Stimulated activated CD8-positive, alpha-beta memory T cell treated with anti-CD3 and anti-CD28 coated beads, Interleukin-7, amount 100 ng/mL, for 4 hours (primary cell): ENCODE data around the gene SYDE2.
"Not testable (repeated sequence)": the region's sequence is repeated elsewhere in the genome, so short reads cannot be mapped to it uniquely, and the experiment has no call there.

ENCODE experiments used
- DNase-seq, 2 donors: peaks; one replicate each; pipeline ENCODE4 v3.0.0-alpha.2; 2020; ENCODE audit warnings: low read depth in 2 of 2

The SYDE2 gene

GRCh38 chr1:85174503-85174902 lies 26.3 kb downstream of the SYDE2 start:
- DNase-seq = no peak

- DNase-seq = no peak
Measured at GRCh38 chr1:85172684-85173337, 28.0 kb downstream of the SYDE2 start.

- no peak for DNase-seq
Measured at GRCh38 chr1:85171721-85172120, 29.1 kb downstream of the SYDE2 start.

- DNase-seq = no peak
Measured at GRCh38 chr1:85168884-85169283, 31.9 kb downstream of the SYDE2 start.

- no peak for DNase-seq
Measured at GRCh38 chr1:85166351-85166750, 34.5 kb downstream of the SYDE2 start.

- no peak for DNase-seq
Measured at GRCh38 chr1:85158910-85159309, 41.9 kb downstream of the SYDE2 start.

- no peak for DNase-seq
Measured at GRCh38 chr1:85157436-85157835, 43.4 kb downstream of the SYDE2 start.

GRCh38 chr1:85153149-85153891 lies 47.5 kb downstream of the SYDE2 start:
- no peak for DNase-seq

- no peak for DNase-seq
Measured at GRCh38 chr1:85151446-85151845, 49.4 kb downstream of the SYDE2 start.

GRCh38 chr1:85149805-85150204 lies 51.0 kb downstream of the SYDE2 start:
- no peak for DNase-seq

- no peak for DNase-seq
Measured at GRCh38 chr1:85148524-85149250, 52.1 kb downstream of the SYDE2 start.

GRCh38 chr1:85146972-85147359 lies 53.9 kb downstream of the SYDE2 start:
- no peak for DNase-seq

- DNase-seq = not testable (repeated sequence)
Measured at GRCh38 chr1:85146298-85146971, 54.4 kb downstream of the SYDE2 start.

GRCh38 chr1:85144351-85144750 lies 56.5 kb downstream of the SYDE2 start:
- DNase-seq = no peak

GRCh38 chr1:85142753-85143152 lies 58.1 kb downstream of the SYDE2 start:
- no peak for DNase-seq

GRCh38 chr1:85138439-85138838 lies 62.4 kb downstream of the SYDE2 start:
- DNase-seq = not testable (repeated sequence)

- no peak for DNase-seq
Measured at GRCh38 chr1:85137660-85138059, 63.2 kb downstream of the SYDE2 start.

GRCh38 chr1:85135392-85135798 lies 65.4 kb downstream of the SYDE2 start:
- DNase-seq = no peak

- no peak for DNase-seq
Measured at GRCh38 chr1:85134583-85135391, 66.0 kb downstream of the SYDE2 start.

- no peak for DNase-seq
Measured at GRCh38 chr1:85133565-85134159, 67.2 kb downstream of the SYDE2 start.
